NCI-H1092 treated with DMSO at 0.1 percent for 48 hours (cell line): ENCODE measurements around the gene SAT1.
"Not testable (repeated sequence)": the region's sequence is repeated elsewhere in the genome, so short reads cannot be mapped to it uniquely, and the experiment has no call there.

Source experiments
- DNase-seq: peaks from one replicate; lab custom pipeline; 2025; lab: John Stamatoyannopoulos, UW

Gene SAT1

DNA sequence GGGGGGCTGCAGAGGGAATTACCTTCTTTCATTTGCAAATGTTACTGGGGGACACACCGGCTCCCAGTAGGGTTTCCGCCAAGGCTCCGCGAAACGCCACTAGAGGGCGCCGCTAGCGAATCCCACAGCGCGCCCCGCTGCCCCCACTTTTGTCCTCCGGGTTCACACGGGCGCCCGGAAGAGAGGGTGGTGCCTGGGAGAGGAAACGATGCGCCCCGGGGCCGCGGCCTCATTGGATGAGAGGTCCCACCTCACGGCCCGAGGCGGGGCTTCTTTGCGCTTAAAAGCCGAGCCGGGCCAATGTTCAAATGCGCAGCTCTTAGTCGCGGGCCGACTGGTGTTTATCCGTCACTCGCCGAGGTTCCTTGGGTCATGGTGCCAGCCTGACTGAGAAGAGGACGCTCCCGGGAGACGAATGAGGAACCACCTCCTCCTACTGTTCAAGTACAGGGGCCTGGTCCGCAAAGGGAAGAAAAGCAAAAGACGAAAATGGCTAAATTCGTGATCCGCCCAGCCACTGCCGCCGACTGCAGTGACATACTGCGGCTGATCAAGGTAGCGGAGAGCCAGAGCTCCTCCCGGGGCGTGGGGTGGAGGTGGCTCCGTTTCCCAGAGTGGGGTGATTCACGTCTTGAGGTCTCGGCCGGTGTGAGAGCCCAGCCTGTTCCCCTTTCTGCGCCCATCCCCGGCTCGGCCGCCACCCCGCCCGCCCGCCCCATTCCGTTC lies at the start of gene SAT1:
Gene SAT1 (plus strand): TSS at position 311 of the 726 bp plus-strand sequence. CDS start 179 bp downstream, at position 490.
- peak; percentile 89 for DNase-seq

DNA sequence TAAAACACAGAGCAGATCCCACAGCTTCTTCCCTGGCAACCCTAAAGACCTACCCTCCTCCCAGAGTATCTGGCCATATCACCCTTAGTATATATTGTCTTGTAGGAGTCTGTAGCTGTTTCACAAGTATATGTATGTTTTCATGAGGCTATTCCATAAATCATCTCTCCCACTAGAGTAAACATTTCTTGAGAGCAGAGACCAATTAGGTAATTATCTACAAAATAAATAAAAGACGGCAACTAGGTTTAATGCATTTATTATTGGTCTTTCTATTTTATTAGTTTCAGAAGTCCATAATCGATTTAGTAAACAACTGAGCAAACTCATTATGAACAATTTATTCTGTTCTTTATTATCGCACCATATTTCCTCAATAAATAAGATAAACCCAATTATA lies 46.9 kb upstream of the SAT1 start:
- no peak for DNase-seq

DNA sequence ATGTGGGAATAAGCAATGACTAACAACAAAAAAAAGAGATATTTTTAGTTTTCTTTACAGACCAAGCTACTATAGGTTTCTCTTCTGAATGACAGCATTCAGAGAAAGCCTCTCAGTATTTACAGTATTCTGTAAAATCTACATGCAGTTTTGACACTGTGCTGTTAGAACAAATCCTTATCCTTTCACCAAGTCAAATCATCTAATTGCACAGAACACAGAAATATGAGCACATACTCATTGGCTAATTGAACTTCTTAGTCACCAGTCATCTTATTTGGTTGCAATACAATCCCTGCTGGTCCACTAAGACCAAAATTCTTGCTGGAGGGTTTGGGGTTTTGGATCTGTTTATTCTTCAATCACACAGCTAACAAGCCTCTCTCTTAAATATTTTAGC lies 45.6 kb upstream of the SAT1 start:
- DNase-seq: no peak

DNA sequence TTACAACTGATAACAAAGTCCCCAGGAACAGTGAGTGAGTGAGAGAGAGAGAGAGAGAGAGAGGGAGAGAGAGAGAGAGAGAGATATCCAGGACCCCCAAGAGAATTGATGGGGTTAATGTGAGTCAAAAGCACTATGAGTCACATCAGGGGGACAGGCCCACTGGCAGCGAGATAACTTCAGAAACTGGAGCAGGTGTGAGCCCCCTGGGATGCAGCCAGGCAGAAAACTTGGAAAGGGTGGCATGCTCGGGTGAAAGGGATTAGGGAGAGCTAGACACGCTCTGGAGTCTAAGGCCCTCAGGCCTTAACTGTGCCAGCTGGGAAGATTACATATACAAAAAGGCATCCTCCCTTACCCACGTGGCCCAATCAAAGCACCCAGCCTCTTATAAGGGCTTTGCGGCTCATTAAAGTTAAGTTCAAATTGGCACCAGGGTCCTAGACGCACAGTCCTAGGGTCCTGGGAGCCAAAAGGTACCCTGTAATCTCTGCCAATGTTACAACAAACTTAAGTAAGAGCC lies 40.7 kb upstream of the SAT1 start:
- no peak for DNase-seq

DNA sequence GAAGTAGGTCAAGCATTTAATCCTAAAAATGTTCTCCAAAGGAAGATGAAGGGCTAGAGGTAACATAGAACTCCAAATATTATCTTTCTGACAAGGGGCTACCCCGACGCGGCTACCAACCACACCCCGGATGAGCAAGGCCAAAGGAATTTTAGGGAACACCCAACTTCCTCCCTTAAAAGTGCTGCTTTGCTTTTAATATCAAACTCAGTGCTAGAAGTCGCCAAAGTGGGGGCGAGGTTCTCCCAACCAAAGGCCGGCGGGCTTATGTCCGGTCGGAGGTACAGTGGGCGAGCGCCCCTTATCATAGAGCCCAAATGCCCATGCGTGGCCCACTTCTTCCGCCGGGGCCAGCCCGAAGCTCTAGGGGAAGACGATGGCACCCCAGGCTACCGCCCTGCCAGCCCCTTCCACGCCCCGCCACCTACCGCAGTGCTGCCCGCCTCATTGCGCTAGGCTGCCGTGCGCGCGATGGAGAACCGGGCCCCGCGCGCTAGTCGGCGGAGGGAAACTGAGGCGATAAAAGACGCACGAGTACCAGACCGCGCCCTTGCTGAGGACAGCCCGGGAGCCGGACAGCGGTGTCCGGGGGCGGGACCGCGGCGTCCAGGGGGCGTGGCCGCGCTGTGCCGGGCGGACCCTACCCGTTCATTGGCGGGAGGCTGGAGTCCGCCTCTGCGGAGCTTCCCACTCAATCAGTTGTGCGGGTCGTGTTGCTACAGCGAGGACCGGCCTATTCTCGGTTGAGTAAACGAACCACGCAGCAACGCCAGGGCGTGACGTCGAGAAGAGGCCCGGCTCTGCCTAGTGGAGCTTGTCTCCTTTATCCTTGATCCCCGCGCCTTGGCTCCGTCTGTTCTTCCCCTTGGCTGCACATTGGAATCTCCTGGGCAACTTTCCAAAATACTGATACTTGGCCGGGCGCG lies 40.0 kb upstream of the SAT1 start, which contains the start of gene ACOT9:
Gene ACOT9 (minus strand): TSS at position 580 of the 926 bp plus-strand sequence. CDS start 132 bp downstream, at position 448.
- DNase-seq: peak; percentile 17

DNA sequence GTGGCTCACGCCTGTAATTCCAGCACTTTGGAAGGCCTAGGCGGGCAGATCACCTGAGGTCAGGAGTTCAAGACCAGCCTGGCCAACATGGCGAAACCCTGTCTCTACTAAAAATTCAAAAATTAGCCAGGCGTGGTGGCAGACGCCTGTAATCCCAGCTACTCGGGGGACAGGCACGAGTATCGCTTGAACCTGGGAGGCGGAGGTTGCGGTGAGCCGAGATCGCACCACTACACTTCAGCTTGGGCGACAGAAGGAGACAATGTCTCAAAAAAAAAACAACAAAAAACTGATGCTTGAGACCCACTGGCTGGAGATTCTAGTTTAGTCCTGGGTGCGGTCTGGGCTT lies 39.4 kb upstream of the SAT1 start:
- DNase-seq: not testable (repeated sequence)

DNA sequence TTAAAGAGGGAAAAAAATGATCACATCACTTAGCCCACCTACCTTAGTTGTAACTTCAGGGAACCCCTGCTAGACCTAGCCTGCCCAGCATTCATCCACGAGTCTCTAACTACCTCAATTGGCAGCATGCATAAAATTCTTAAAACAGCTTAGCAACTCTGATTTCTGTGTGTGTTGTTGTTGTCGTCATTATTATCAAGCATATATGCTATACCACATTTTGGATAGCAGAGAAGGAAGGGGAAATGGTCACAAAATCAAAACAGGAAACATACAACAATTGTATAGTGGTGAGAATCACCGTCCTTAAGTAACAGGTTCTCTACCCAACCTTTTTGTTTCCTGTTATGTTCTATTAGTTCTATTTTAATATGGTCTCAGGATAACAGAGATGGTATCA lies 37.2 kb upstream of the SAT1 start:
- DNase-seq: no peak

DNA sequence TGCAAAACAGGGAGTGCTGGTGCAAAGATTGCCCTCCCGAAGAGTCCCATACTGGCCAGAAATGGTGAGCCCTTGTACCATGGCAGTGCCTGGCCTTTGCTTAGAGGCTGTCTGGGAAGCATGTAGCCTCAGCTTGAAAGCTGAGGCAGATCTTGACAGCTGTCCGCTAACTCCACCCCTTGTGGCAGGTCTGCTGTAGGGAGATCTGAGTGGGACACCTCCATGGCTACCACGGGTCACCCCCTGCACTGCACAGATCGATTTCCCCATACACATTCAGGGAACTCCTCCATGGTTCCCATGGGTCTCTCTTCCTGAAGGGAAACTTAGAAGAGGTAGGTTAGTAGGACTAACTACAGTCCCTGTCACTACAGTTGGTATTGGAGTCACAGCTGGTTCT lies 33.8 kb upstream of the SAT1 start:
- DNase-seq: no peak

DNA sequence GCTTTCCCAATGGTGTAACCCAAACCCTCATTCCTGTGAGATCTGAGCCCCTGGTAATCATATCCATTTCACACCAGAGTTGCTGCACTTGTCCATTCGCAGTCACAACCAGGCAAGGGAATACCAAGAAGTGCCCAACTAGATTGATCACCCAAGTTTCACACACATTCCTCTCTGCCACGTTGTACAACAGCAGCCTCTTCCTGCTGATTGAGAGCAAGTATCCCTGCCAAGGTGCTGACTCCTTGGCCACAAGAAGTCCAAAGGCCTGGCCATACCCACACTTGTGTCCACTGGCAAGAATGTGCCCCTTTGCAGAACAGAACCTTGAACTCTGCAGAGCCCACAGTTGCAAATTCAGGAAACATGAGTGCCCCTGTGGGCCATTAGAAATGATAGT lies 33.4 kb upstream of the SAT1 start:
- DNase-seq: no peak

DNA sequence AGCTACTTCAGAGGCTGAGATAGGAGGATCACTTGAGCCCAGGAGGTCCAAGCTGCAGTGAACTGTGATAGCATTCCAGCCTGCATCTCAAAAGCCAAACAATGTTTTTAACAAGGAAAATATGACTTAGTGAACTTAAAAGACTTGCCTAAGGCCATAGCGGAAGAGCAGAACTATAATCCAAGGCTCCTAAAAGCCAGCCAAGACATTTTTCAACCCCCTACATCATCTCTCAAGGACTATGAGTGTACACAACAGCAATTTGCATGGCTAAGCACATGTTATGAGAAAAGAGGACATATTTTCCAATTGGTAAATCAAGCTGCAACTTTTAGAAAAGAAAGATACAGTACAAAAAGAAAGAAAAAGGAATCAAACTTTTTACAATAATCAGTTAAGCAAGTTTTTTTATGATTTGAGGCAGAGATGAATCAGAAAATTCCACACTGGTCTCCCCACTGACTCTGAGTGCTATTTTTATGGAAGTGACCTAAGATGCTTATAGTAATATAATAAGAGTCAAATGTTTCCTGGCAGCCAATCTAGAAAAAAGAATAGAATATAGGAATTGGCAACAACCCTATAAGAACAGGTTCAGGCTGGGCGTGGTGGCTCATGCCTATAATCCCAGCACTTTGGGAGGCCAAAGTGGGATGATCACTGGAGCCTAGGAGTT lies 30.1 kb upstream of the SAT1 start:
- DNase-seq: no peak

DNA sequence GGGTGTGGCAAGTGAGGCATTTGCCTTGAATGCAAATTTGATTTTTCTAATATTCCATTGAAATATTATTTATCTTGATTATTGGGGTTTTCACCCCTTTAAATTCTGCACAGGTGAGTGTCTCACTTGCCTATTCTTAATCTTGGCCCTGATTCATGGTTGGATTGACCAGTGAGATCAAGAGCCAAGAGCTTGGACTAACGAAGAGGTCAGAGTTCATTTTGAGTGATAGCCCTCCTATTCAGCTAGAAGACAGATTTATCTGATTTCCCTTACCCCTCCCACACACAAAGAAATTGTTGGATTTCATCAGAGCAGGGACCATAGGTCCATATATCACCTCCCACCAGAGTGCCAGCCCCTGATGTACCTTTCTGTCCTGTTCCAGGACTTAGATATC lies 28.3 kb upstream of the SAT1 start:
- no peak for DNase-seq

DNA sequence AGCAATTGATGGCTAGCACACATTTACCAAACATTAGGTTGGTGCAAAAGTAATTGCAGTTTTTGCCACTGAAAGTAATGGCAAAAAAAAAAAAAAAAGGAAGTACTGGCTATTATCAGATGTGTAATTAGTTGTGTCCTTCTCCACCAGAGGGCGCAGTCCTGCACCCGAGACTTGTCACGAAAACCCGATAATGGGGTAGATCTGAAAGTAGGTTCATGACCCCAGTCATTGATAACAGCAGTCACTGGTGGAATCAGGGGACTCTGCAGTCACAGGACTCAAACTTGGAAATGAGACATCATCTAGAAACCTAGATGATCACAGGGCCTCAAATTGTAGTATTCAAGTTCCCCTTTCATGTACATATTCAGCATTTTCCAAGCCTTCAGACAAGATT lies 26.8 kb upstream of the SAT1 start:
- peak; percentile 28 for DNase-seq

DNA sequence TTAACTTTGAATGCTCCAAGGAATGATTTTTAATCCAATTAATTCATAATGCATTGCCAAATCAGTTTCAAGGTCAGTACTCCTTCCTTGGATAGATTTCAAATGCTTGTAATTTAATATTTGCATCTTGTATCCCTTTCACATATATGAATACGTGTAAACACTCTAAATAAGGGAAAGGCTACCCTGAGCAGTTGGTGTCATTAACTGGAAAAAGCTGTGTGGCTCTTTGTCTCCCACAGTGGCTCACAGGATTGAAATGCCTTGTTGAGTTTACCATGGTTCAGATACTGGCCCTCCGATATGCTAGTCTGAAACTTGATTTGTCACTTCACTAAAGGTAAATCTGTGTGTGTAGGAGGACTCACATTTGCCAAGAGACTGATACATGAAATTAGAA lies 23.2 kb upstream of the SAT1 start:
- no peak for DNase-seq

DNA sequence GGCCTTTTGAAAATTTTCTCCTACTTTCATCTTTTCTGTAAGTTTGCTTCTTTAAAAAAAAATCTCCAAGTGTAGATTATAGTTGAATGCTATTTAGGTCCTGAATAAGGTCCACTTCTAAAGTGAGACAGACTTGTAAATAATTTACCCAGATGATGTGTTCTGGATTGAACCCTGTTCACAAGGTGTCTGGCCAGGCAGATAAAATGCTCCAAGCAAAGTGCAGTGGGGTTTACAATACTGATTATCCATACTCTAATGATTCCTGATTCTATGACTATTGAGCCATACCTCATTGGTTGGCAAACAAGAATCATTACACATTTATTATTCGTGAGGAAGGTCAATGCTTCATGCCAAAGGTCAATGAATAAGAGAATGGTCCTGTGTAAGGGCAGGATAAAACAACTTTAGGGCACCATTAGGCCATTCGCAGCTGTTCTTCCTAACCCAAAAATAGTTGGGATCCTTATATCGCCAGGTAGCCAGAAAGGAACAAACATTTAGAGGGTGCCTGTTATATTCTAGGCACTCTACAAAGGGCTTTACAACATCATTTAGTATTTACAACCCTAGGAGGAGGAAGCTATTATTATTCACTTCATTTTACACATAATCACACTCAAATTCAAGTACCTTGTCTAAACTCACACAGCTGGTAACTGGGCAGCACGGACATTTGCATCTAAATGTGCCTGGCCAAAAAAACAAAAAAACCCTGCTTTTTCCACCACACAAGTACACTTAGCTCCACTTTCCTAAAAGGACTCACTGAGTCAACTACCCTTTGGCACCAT lies 18.6 kb upstream of the SAT1 start:
- peak; percentile 36 for DNase-seq

DNA sequence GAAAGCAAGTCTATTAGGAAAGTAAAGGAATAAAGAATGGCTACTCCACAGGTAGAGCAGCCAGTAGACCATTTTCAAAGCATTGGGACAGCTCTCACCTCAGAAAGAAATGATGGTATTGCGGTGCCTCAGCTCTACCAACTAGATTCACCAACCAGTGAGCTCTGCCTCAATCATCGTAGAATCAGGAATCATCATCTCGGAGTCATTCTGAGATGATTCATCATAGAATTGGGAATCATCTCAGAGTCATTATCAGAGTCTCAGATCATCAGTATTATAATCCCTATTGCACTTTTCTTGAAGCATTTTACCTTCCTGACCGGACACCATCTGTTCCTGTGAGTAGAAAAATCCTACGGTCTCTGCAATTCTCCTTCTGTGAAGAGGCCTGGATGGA lies 17.5 kb upstream of the SAT1 start:
- DNase-seq: no peak

DNA sequence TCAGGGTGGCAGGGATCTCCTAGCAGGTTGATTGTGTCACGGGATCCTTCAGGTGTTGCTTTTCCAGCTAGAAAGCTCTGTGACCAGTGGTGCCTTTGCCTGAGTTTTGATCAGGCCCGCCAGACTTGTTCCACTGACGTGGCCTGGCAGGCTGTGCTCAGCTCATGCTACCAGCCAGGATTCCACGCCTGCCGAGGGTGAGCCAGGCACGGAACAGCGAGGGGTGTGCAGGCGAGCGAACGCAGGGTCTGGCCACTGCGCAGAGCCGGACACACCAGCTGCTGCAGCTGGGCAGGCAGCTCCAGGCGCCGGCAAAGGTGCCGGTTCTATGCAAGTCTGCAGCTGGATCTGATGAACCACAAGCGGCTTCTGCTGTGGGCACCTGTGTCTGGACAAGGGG lies 17.1 kb upstream of the SAT1 start:
- DNase-seq: no peak

DNA sequence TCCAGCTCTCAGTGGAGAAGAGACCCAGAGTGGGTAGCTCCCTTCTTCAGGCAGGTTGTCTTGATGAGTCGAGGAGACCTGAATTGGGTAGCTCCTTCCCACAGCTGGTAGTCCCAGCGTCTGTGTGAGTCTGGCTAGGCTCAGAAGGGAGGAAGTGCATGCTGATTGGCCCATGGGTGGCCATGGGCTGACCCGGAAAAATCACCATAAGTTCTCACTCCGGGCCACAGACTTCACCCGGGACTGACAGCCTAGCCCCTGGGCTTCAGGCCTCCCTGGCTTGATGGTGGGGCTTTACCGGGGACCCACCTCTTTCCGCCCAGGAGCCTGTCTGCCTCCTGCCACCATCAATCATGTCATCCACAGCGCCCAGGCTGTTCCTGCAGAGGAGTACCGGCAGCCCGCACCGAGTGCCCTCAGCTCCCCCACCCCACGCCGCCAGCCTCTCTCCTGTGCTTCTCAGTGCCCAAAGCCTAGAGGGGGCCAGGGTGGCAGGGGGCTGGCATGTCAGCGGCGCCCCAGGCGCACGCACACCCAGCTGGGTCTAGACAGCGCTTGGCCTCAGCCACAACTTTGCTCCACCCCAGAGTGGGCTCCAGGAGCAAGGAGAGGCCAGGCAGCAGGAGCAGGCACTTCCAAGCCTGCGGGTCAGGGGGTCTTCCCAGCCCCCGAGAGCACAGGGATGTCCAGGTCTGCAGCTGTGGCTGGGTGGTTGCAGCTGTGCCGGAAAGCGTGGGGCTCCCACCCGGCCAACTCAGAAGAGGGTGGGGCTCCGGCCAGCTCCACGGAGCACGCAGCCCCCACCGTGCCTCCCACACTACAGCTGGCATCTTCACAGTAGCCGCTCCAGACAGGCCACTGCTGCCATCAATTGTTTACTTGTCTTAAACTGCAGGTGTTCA lies 16.1 kb upstream of the SAT1 start:
- DNase-seq: no peak

DNA sequence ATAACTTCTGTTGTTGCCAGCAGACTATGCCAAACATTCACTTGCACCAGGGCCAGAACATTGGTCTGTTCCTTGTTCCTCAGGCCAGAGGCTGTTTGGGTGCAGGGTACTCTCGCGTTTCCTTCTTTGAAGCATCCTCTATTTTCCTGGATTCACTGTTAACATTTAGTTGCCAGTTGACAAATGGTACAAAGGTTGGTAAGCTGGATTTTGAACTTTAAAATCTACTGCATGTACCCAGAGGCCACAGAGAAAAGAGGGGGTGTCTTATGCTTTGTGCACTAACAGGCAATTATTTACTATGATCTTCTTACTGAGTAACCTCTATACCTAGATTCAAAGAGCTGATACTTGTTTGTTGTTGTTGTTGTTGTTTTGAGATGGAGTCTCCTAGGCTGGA lies 12.8 kb upstream of the SAT1 start:
- DNase-seq: no peak

DNA sequence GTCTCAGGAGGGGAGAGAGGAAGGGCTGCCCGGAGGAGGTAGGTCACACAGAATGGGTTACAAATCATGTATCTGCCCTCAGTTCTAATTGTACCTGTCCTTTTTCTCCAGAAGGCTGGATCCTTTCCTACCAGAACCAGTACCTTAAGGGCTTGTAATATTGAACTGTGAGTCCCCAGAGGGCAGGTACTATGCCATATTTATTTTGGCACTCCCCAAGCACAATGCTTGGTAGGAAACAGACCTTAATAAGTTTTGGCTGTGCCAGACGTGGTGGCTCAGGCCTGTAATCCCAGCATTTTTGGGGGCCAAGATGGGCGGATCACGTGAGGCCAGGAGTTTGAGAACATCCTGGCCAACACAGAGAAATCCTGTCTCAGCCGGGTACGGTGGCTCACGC lies 11.9 kb upstream of the SAT1 start:
- not testable (repeated sequence) for DNase-seq

DNA sequence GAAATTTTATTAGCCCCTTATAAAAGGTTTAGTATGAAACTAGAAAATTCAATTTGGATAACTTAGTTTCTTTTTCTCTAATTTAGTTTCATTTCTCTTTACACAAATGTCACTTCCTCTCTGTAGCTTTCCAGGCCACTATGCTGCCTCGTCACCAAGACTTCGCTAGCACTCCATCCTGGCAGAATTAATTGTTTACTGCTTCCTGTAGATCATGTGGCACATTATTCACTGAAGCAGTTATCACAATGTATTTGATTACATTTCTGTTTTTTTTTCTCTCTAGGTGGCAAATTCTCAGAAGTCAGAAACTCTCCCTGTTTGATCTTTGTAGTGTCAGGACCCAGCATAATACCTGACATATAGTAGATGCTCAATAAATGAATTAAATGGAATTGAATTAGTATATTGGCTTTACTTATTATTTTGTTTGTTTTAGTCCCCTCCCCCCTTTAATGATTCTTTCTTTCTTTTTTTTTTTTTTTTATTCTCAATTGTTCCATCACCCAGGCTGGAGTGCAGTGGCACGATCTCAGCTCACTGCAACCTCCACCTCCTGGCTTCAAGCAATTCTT lies 9.3 kb upstream of the SAT1 start:
- no peak for DNase-seq
